Endothelial cell of umbilical vein (primary cell): ENCODE measurements around the gene OR1F1. TPM values are rescaled to one million over a fixed set of nuclear protein-coding genes. Genes with fewer than 3 reads are reported as not detected.
A peak's percentile ranks its signal among the peaks of the same experiment; 100 is the strongest.

Experiments used
- BruUV-seq: library from RNA; stranded (reverse); fragments of 400-500 nt; replicated peaks from 2 replicates; lab custom pipeline; 2021; lab: Mats Ljungman, UMichigan
- CTCF ChIA-PET: fragments of 300-600, 350-600 bp; sonication (Branson Sonifier 250); formaldehyde crosslinking; loops from one replicate; lab custom pipeline; 2021; ENCODE audit warnings: antibody characterized with exemption, inconsistent platforms; lab: Charles Lee
- POLR2A ChIA-PET: fragments of 300-600, 350-600 bp; sonication (Branson Sonifier 250); formaldehyde crosslinking; loops from one replicate; lab custom pipeline; 2021; ENCODE audit warnings: antibody characterized with exemption, inconsistent platforms; lab: Charles Lee
- DNase-seq: peaks from one replicate; pipeline ENCODE4 v3.0.0-alpha.2; 2011; ENCODE audit warnings: low read depth, low spot score
- FAIRE-seq: peaks from 2 replicates; lab custom pipeline; 2011; peaks lifted over from hg19 to GRCh38; lab: Jason Lieb, UNC
- H2AFZ ChIP-seq: 2 replicates; pipeline ENCODE4 v1.6.0; 2012; ENCODE audit warnings: low read depth, low read length, control low read depth, inconsistent platforms
- H3K27ac ChIP-seq: 2 replicates; pipeline ENCODE4 v1.5.1; 2011; ENCODE audit warnings: low read depth, mild to moderate bottlenecking, control low read depth, low read length, moderate library complexity; ENCODE audit not compliant: insufficient read depth
- H3K27me3 ChIP-seq, 2 experiments: 2 replicates each; pipeline versions ENCODE4 v1.6.0 to v1.6.1; 2011; ENCODE audit warnings: low read length in 2 of 2, mixed read lengths in 1 of 2; ENCODE audit not compliant: control insufficient read depth in 2 of 2, insufficient read depth in 2 of 2
- H3K36me3 ChIP-seq, 2 experiments: 2 replicates in 1 of 2; 3 replicates in 1 of 2; pipeline ENCODE4 v1.5.1; 2011; ENCODE audit warnings: low read length in 2 of 2, mild to moderate bottlenecking in 1 of 2, moderate library complexity in 1 of 2; ENCODE audit not compliant: control insufficient read depth in 2 of 2, insufficient read depth in 2 of 2; ENCODE audit errors: extremely low read depth in 1 of 2
- H3K4me1 ChIP-seq: 3 replicates; pipeline ENCODE4 v1.5.1; 2011; ENCODE audit warnings: mild to moderate bottlenecking, low read length; ENCODE audit not compliant: control insufficient read depth, insufficient read depth; ENCODE audit errors: extremely low read depth
- H3K4me2 ChIP-seq: 2 replicates; pipeline ENCODE4 v1.6.1; 2011; ENCODE audit warnings: low read length, control low read depth, mixed read lengths; ENCODE audit not compliant: insufficient read depth
- H3K4me3 ChIP-seq, 3 experiments: fragments of 200-600 bp in 1 of 3; sonication (generic), shearing (Covaris generic) in 1 of 3; replicated peaks in 1 of 3; 2 replicates each; pipeline ENCODE4 v1.5.1; 2011 to 2016; ENCODE audit warnings: control low read depth in 3 of 3, low read length in 3 of 3, mild to moderate bottlenecking in 2 of 3, inconsistent platforms in 1 of 3, low read depth in 1 of 3, moderate library complexity in 1 of 3; ENCODE audit not compliant: insufficient read depth in 1 of 3
- H3K79me2 ChIP-seq: 2 replicates; pipeline ENCODE4 v1.6.0; 2012; ENCODE audit warnings: low read length, inconsistent platforms; ENCODE audit not compliant: control insufficient read depth, insufficient read depth
- H3K9ac ChIP-seq: replicated peaks from 2 replicates; pipeline ENCODE3; 2011; ENCODE audit warnings: low read length, control low read depth; ENCODE audit not compliant: insufficient read depth; ENCODE audit errors: extremely low read depth
- H3K9me1 ChIP-seq: replicated peaks from 3 replicates; pipeline ENCODE4 v1.6.0; 2011; ENCODE audit warnings: mild to moderate bottlenecking, low read length; ENCODE audit not compliant: control insufficient read depth, insufficient read depth; ENCODE audit errors: extremely low read depth
- H3K9me3 ChIP-seq: replicated peaks from 2 replicates; pipeline ENCODE4 v1.5.1; 2012; ENCODE audit warnings: low read length, inconsistent platforms; ENCODE audit not compliant: control insufficient read depth, insufficient read depth
- H4K20me1 ChIP-seq: replicated peaks from 2 replicates; pipeline ENCODE3; 2011; ENCODE audit warnings: mild to moderate bottlenecking, low read length; ENCODE audit not compliant: control insufficient read depth, insufficient read depth; ENCODE audit errors: extremely low read depth
- CTCF ChIP-seq, 2 donors: IDR thresholded peaks; 1 replicate in 1 of 2; 2 replicates in 1 of 2; pipeline ENCODE4 v1.5.1; 2011; ENCODE audit warnings: low read length in 2 of 2, mild to moderate bottlenecking in 2 of 2, moderate library complexity in 2 of 2, control low read depth in 1 of 2, inconsistent platforms in 1 of 2, low read depth in 1 of 2; ENCODE audit not compliant: insufficient read depth in 1 of 2; ENCODE audit errors: extremely low read depth in 1 of 2
- EZH2 ChIP-seq: IDR thresholded peaks from 2 replicates; pipeline ENCODE4 v1.6.1; 2012; ENCODE audit warnings: borderline replicate concordance, low read depth, mild to moderate bottlenecking, moderate library complexity, low read length, inconsistent platforms; ENCODE audit not compliant: severe bottlenecking
- FOS ChIP-seq: IDR thresholded peaks from 2 replicates; pipeline ENCODE4 v1.6.1; 2011; ENCODE audit warnings: mild to moderate bottlenecking, low read length, moderate library complexity, borderline replicate concordance; ENCODE audit not compliant: insufficient read depth
- GATA2 ChIP-seq: IDR thresholded peaks from 2 replicates; pipeline ENCODE4 v1.7.0; 2011; ENCODE audit warnings: low read depth, mild to moderate bottlenecking, moderate library complexity, mixed read lengths, low read length; ENCODE audit not compliant: insufficient read length, insufficient read depth
- JUN ChIP-seq: IDR thresholded peaks from 2 replicates; pipeline ENCODE4 v1.6.1; 2011; ENCODE audit warnings: borderline replicate concordance, low read depth; ENCODE audit not compliant: insufficient read length, insufficient read depth
- MAX ChIP-seq: IDR thresholded peaks from 2 replicates; pipeline ENCODE4 v1.6.1; 2011; ENCODE audit not compliant: insufficient read depth, insufficient read length
- MYC ChIP-seq: IDR thresholded peaks from one replicate; pipeline ENCODE4 v1.6.1; 2011; ENCODE audit warnings: mild to moderate bottlenecking, low read depth, low read length
- POLR2A ChIP-seq: IDR thresholded peaks from 2 replicates; pipeline ENCODE4 v1.6.1; 2012; ENCODE audit warnings: low read depth, mild to moderate bottlenecking, control low read depth, low read length
- POLR2AphosphoS5 ChIP-seq: IDR thresholded peaks from 2 replicates; pipeline ENCODE4 v1.6.1; 2012; ENCODE audit warnings: low read depth, mild to moderate bottlenecking, control low read depth, low read length, moderate library complexity; ENCODE audit not compliant: insufficient read depth
- dilution Hi-C: fragments of 300-500 bp; cut with MboI; formaldehyde crosslinking; loops from one replicate; pipeline ENCODE4 v1.15.0; 2019; ENCODE audit warnings: low sequenced_read_pairs; ENCODE audit not compliant: extremely low pct_ligation_motif_present
- intact Hi-C: fragments of 100-400 bp; cut with micrococcal nuclease; formaldehyde crosslinking; loops from one replicate; pipeline ENCODE4 v1.10.0; 2022
- polyA plus RNA-seq, 4 experiments: library from polyadenylated mRNA; depleted of rRNA in 3 of 4; stranded (reverse) in 3 of 4; unstranded in 1 of 4; fragments of >200 nt; gene quantifications; 2 replicates each; pipeline versions ENCODE4 v1.2.1 to v1.2.3, GENCODE V29; 2011 to 2012; ENCODE audit warnings: missing spikeins in 1 of 4
- total RNA-seq: library from RNA; stranded (reverse); gene quantifications from 2 replicates; pipeline ENCODE4 v1.2.3, GENCODE V29; 2021

Gene OR1F1
- total and polyA plus RNA-seq, 2 donors (not counting 3 experiments of a cell fraction or from before 2014, with no cell fraction given), result 0.17 TPM; not detected in 1

- no TSS peak for BruUV-seq
- Histone ChIP-seq H2AFZ (peak overlapping the region; percentile 86), H3K4me2 (peak overlapping the region; percentile 40), H4K20me1 (no peaks in the 10 kb centered on the region), H3K27me3 (peaks cover 2 to 3% of the 10 kb centered on the region in 2 experiments), H3K9me1 (no peaks in the 10 kb centered on the region), H3K4me3 (peak overlapping the region; percentile 21 to 77 (median 49)), H3K9me3 (no peaks in the 10 kb centered on the region), H3K4me1 (peaks cover 16% of the 10 kb centered on the region), H3K27ac (no peak overlapping the region), H3K9ac (peak overlapping the region; percentile 5), H3K36me3 (no peaks in the 10 kb centered on the region), H3K79me2 (no peaks in the 10 kb centered on the region)
- intact Hi-C loops, result loop anchor here (1.0 to 2.0 kb wide), 3 partner anchors 74 to 116 kb away; partner anchors contain the start of genes TIGD7, ZNF263 and ZNF75A
- ChIA-PET CTCF (interaction anchor here (0.7 to 1.1 kb wide), 3 partner anchors 14 to 268 kb away, joined by 3 read pairs; no protein-coding TSS in a partner anchor), POLR2A (no interaction called here)
- peak; percentile 3 for TF ChIP-seq MYC
- no peak for TF ChIP-seq POLR2A
- TF ChIP-seq MAX, result peak; percentile 4
- TF ChIP-seq GATA2, result no peak
- FAIRE-seq (peak; percentile 68), DNase-seq (peak; percentile 51)
- dilution Hi-C loops, result no loop called here
Measured at GRCh38 chr16:3188925-3189825, 1.2 kb downstream of the OR1F1 start.

GRCh38 chr16:3189869-3190268 is 1.9 kb downstream of the OR1F1 start:
- no peak overlapping the region for H3K9ac ChIP-seq
- dilution Hi-C loops, result no loop called here

More at GRCh38 chr16:3189869-3190268, 1.9 kb downstream of the OR1F1 start:
- Histone ChIP-seq H3K36me3 (no peaks in the 10 kb centered on the region), H3K79me2 (no peaks in the 10 kb centered on the region), H2AFZ (peak overlapping the region; percentile 15), H3K9me3 (no peaks in the 10 kb centered on the region), H3K4me3 (no peak overlapping the region), H3K27me3 (peaks cover 3 to 4% of the 10 kb centered on the region in 2 experiments), H4K20me1 (no peaks in the 10 kb centered on the region), H3K4me1 (peaks cover 14% of the 10 kb centered on the region), H3K4me2 (peak overlapping the region; percentile 40), H3K9me1 (no peaks in the 10 kb centered on the region), H3K27ac (no peak overlapping the region)
- DNase-seq, result no peak
- no peak for TF ChIP-seq FOS
- TF ChIP-seq POLR2A, result no peak
- no peak for TF ChIP-seq POLR2AphosphoS5
- TF ChIP-seq MAX, result no peak
- no peak for TF ChIP-seq EZH2
- no peak for TF ChIP-seq JUN
- TF ChIP-seq GATA2, result no peak
- no peak for TF ChIP-seq CTCF (IDR thresholded peaks at IDR 0.05; ENCODE audit: extremely low read depth in 1 of 2, insufficient read depth in 1 of 2, low read depth in 1 of 2, low read length in 2 of 2)
- no peak for TF ChIP-seq MYC
- FAIRE-seq, result no peak
- intact Hi-C loops, result loop anchor here (1.0 to 2.0 kb wide), 4 partner anchors 45 to 115 kb away; partner anchors contain the start of genes TIGD7, ZNF200, ZNF263 and ZNF75A
- BruUV-seq, result no TSS peak
- CTCF ChIA-PET, result no interaction called here
- POLR2A ChIA-PET, result no interaction called here
